Measurements from ENCODE around the gene LMF1. TPM values are rescaled to one million over a fixed set of nuclear protein-coding genes. Genes with fewer than 3 reads are reported as not detected.

Gene LMF1
- total and polyA plus RNA-seq, 2 of the 8 experiments (the other 6 are each of a cell fraction or from before 2014, with no cell fraction given): 3.5 to 9.1 TPM

GRCh38 chr16:1014221-1014620, 43.4 kb upstream of the LMF1 start:
- Histone ChIP-seq H2BK15ac (ENCODE audit: low read length) (no peak overlapping the region), H3K79me2 (ENCODE audit: control insufficient read depth in 1 of 2, insufficient read depth in 2 of 2, low read length in 2 of 2) (no peaks in the 10 kb centered on the region), H2BK12ac (ENCODE audit: low read depth, low read length) (no peak overlapping the region), H4K8ac (ENCODE audit: extremely low read depth, insufficient read depth, low read length) (no peak overlapping the region; the same call in 1 of the 2 replicates), H4K20me1 (replicated peaks in 1 of 2; ENCODE audit: control insufficient read depth in 1 of 2, insufficient read depth in 2 of 2, low read length in 2 of 2) (no peaks in the 10 kb centered on the region), H3K79me1 (ENCODE audit: low read depth, low read length) (no peaks in the 10 kb centered on the region), H2AFZ (ENCODE audit: low read length) (no peak overlapping the region), H3K18ac (ENCODE audit: extremely low read depth, low read length) (no peak overlapping the region), H2BK120ac (replicated peaks; ENCODE audit: low read depth, low read length) (no peak overlapping the region), H3K14ac (ENCODE audit: insufficient read length) (no peak overlapping the region), H2AK5ac (ENCODE audit: low read depth, low read length) (no peak overlapping the region), H4K91ac (replicated peaks; ENCODE audit: insufficient read length, low read length) (no peak overlapping the region), H3K36me3 (ENCODE audit: control insufficient read depth in 2 of 4, insufficient read depth in 4 of 4, low read length in 3 of 4) (no peaks in the 10 kb centered on the region), H3K4ac (replicated peaks; ENCODE audit: insufficient read length, low read depth, low read length) (no peak overlapping the region), H2BK5ac (ENCODE audit: low read depth, low read length) (no peak overlapping the region), H3K9me3 (ENCODE audit: insufficient read depth in 2 of 2, low read depth in 1 of 2, low read length in 1 of 2) (no peaks in the 10 kb centered on the region), H3K23me2 (ENCODE audit: low read depth, low read length) (no peaks in the 10 kb centered on the region), H3K9ac (replicated peaks in 1 of 4; ENCODE audit: extremely low read depth in 1 of 4, low read depth in 3 of 4, low read length in 3 of 4) (no peak overlapping the region), H3K27me3 (replicated peaks in 1 of 4; ENCODE audit: control insufficient read depth in 3 of 4, extremely low read depth in 1 of 4, insufficient read depth in 3 of 4, low read length in 3 of 4) (no peaks in the 10 kb centered on the region; a peak in 1 of 7 replicates), H4K5ac (ENCODE audit: insufficient read length, low read depth, low read length) (no peak overlapping the region), H3K56ac (replicated peaks; ENCODE audit: insufficient read length, low read depth, low read length) (no peak overlapping the region), H3K4me3 (ENCODE audit: extremely low read depth in 1 of 4, insufficient read depth in 2 of 4, low read depth in 3 of 4, low read length in 4 of 4) (no peak overlapping the region), H3K4me1 (replicated peaks in 1 of 4; ENCODE audit: control insufficient read depth in 3 of 4, insufficient read depth in 4 of 4, low read length in 3 of 4) (0 out of 7 replicates have a peak, but pooled peaks cover 0 to 2% (median 0%) of the 10 kb centered on the region in 4 experiments), H3K27ac (ENCODE audit: low read depth, low read length) (no peak overlapping the region), H3K4me2 (ENCODE audit: insufficient read depth in 1 of 2, low read depth in 2 of 2, low read length in 2 of 2) (no peak overlapping the region), H2BK20ac (ENCODE audit: low read length) (no peak overlapping the region), H3K23ac (ENCODE audit: insufficient read length) (no peak overlapping the region)
- CTCF ChIA-PET (ENCODE audit: partially characterized antibody): interaction anchor here (2.0 kb wide), 1 partner anchor 17 kb away, joined by 5 read pairs; no protein-coding TSS in a partner anchor
- POLR2A ChIA-PET (ENCODE audit: partially characterized antibody): no interaction called here
- DNase-seq (ENCODE audit: low read depth in 1 of 2, low spot score in 2 of 2): no peak
- 83% methylated on average over 4 of the region's 8 CpGs; no CpG with 5 or more reads in 1 of the 2 experiments for WGBS, 2 experiments (ENCODE audit: extremely low coverage in 1 of 2, insufficient coverage in 1 of 2, insufficient read length in 1 of 2, insufficient replicate concordance in 2 of 2, low coverage in 1 of 2, low lambda C conversion rate in 2 of 2, missing lambda C conversion rate in 1 of 2)
- no peak for FAIRE-seq
- no peak for TF ChIP-seq RBBP5 (IDR thresholded peaks at IDR 0.05; ENCODE audit: borderline replicate concordance, low read depth, low read length)
- no peak for TF ChIP-seq SRF (IDR thresholded peaks at IDR 0.05; ENCODE audit: low read depth, low read length)
- TF ChIP-seq SP2 (IDR thresholded peaks at IDR 0.05; ENCODE audit: low read length): no peak
- no peak for TF ChIP-seq JUN (IDR thresholded peaks at IDR 0.05; ENCODE audit: low read depth, low read length)
- no peak for TF ChIP-seq E2F6 (IDR thresholded peaks at IDR 0.05)
- TF ChIP-seq BRCA1 (IDR thresholded peaks at IDR 0.05; ENCODE audit: low read depth, low read length): no peak
- TF ChIP-seq CEBPB (IDR thresholded peaks at IDR 0.05; ENCODE audit: low read depth, low read length): no peak
- TF ChIP-seq ZNF274 (IDR thresholded peaks at IDR 0.05; ENCODE audit: borderline replicate concordance, extremely low read depth, low read length): no peak
- no peak for TF ChIP-seq MAFK (IDR thresholded peaks at IDR 0.05; ENCODE audit: low read depth, low read length)
- TF ChIP-seq, protein P1, sequence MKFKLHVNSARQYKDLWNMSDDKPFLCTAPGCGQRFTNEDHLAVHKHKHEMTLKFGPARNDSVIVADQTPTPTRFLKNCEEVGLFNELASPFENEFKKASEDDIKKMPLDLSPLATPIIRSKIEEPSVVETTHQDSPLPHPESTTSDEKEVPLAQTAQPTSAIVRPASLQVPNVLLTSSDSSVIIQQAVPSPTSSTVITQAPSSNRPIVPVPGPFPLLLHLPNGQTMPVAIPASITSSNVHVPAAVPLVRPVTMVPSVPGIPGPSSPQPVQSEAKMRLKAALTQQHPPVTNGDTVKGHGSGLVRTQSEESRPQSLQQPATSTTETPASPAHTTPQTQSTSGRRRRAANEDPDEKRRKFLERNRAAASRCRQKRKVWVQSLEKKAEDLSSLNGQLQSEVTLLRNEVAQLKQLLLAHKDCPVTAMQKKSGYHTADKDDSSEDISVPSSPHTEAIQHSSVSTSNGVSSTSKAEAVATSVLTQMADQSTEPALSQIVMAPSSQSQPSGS (IDR thresholded peaks at IDR 0.05; ENCODE audit: low read length): no peak
- TF ChIP-seq GABPA (IDR thresholded peaks at IDR 0.05; ENCODE audit: borderline replicate concordance, insufficient read depth, low read length): no peak
- TF ChIP-seq POU5F1 (IDR thresholded peaks at IDR 0.05; ENCODE audit: low read depth, low read length): no peak
- TF ChIP-seq POLR2A (IDR thresholded peaks at IDR 0.05; ENCODE audit: control extremely low read depth in 1 of 2, low read depth in 2 of 2, low read length in 2 of 2): no peak

Data from H1 (cell line).